GM23338 (cell line): ENCODE data around the gene CCDC69. TPM values are rescaled to one million over a fixed set of nuclear protein-coding genes. Genes with fewer than 3 reads are reported as not detected.

Experiments
- ATAC-seq: fragments of 200-7000 bp; cut with Tn5 transposase; 3 replicates; pipeline ENCODE4 v1.9.1; 2020
- DNase-seq: peaks from one replicate; pipeline ENCODE4 v3.0.0-alpha.2; 2015; ENCODE audit warnings: low spot score
- H2AFZ ChIP-seq: fragments of 200-600 bp; sonication (generic); 2 replicates; pipeline ENCODE4 v1.8.0; 2016; ENCODE audit warnings: antibody characterized with exemption, mild to moderate bottlenecking, moderate library complexity
- H3F3A ChIP-seq: fragments of 200-600 bp; sonication (generic); replicated peaks from 2 replicates; pipeline ENCODE4 v1.8.0; 2017; ENCODE audit warnings: antibody characterized with exemption, mixed run types, low read depth
- H3K27ac ChIP-seq: fragments of 200-600 bp; sonication (generic); 2 replicates; pipeline ENCODE4 v1.6.1; 2016; ENCODE audit warnings: low read depth
- H3K27me3 ChIP-seq: fragments of 200-600 bp; sonication (generic); 2 replicates; pipeline ENCODE4 v1.8.0; 2016; ENCODE audit warnings: mild to moderate bottlenecking, mixed run types, moderate library complexity; ENCODE audit not compliant: insufficient read depth
- H3K36me3 ChIP-seq: fragments of 200-600 bp; sonication (generic); 2 replicates; pipeline ENCODE4 v1.8.0; 2016; ENCODE audit warnings: mild to moderate bottlenecking; ENCODE audit not compliant: insufficient read depth
- H3K4me1 ChIP-seq: fragments of 200-600 bp; sonication (generic); 2 replicates; pipeline ENCODE4 v1.8.0; 2016; ENCODE audit warnings: mild to moderate bottlenecking, moderate library complexity; ENCODE audit not compliant: insufficient read depth
- H3K4me2 ChIP-seq: fragments of 200-600 bp; sonication (generic); 2 replicates; pipeline ENCODE4 v1.7.1; 2017; ENCODE audit warnings: mixed run types
- H3K4me3 ChIP-seq: fragments of 200-600 bp; sonication (generic); 2 replicates; pipeline ENCODE4 v1.6.1; 2016; ENCODE audit warnings: mixed run types
- H3K79me2 ChIP-seq: fragments of 200-600 bp; sonication (generic); replicated peaks from 2 replicates; pipeline ENCODE4 v1.8.0; 2017; ENCODE audit warnings: mild to moderate bottlenecking; ENCODE audit not compliant: insufficient read depth
- H3K9me2 ChIP-seq: fragments of 200-600 bp; sonication (generic); 2 replicates; pipeline ENCODE4 v1.8.0; 2017; ENCODE audit not compliant: insufficient read depth
- H4K20me1 ChIP-seq: fragments of 200-600 bp; sonication (generic); replicated peaks from 2 replicates; pipeline ENCODE4 v1.8.0; 2017; ENCODE audit warnings: mild to moderate bottlenecking; ENCODE audit not compliant: insufficient read depth
- H3K27ac Mint-ChIP-seq: 2 replicates; pipeline ENCODE4 v1.8.0; 2020; ENCODE audit warnings: inconsistent platforms, mild to moderate bottlenecking, moderate library complexity, mixed read lengths
- H3K27me3 Mint-ChIP-seq: 3 replicates; pipeline ENCODE4 v1.8.0; 2022; ENCODE audit warnings: low read depth, mild to moderate bottlenecking, moderate library complexity, mixed read lengths, inconsistent platforms; ENCODE audit not compliant: insufficient read depth, poor library complexity
- H3K36me3 Mint-ChIP-seq: 3 replicates; pipeline ENCODE4 v1.8.0; 2021; ENCODE audit warnings: low read depth, mild to moderate bottlenecking, inconsistent platforms, moderate library complexity, mixed read lengths
- H3K4me1 Mint-ChIP-seq: 3 replicates; pipeline ENCODE4 v1.8.0; 2020; ENCODE audit warnings: mild to moderate bottlenecking, inconsistent platforms, mixed read lengths
- H3K4me3 Mint-ChIP-seq: 3 replicates; pipeline ENCODE4 v1.8.0; 2021; ENCODE audit warnings: moderate library complexity, mild to moderate bottlenecking, inconsistent platforms, mixed read lengths
- H3K9me3 Mint-ChIP-seq: 3 replicates; pipeline ENCODE4 v1.8.0; 2020; ENCODE audit warnings: moderate library complexity, mild to moderate bottlenecking, inconsistent platforms, mixed read lengths
- CREB1 ChIP-seq: fragments of 250-450 bp; sonication (Bioruptor Pico); IDR thresholded peaks from 2 replicates; pipeline ENCODE4 v1.5.0; 2020; ENCODE audit warnings: low read depth, mild to moderate bottlenecking, moderate library complexity
- CTCF ChIP-seq, 2 experiments: fragments of 200-600 bp in 1 of 2; sonication (generic) in 1 of 2; conservative IDR thresholded peaks; 2 replicates each; pipeline versions ENCODE4 v1.5.1 to v1.6.1; 2016 to 2017; ENCODE audit warnings: antibody characterized with exemption in 2 of 2, low read depth in 2 of 2, mild to moderate bottlenecking in 2 of 2, moderate library complexity in 1 of 2
- EZH2phosphoT487 ChIP-seq: fragments of 200-600 bp; sonication (generic); IDR thresholded peaks from one replicate; pipeline ENCODE4 v1.8.1; 2018; ENCODE audit warnings: antibody characterized with exemption; ENCODE audit not compliant: unreplicated experiment
- JUNB ChIP-seq: IDR thresholded peaks from one replicate; pipeline ENCODE4 v1.6.1; 2016; ENCODE audit warnings: antibody characterized with exemption; ENCODE audit not compliant: unreplicated experiment
- NANOG ChIP-seq: IDR thresholded peaks from 2 replicates; pipeline ENCODE4 v1.6.1; 2016; ENCODE audit warnings: antibody characterized with exemption, borderline replicate concordance
- POLR2AphosphoS5 ChIP-seq: IDR thresholded peaks from 2 replicates; pipeline ENCODE4 v1.6.1; 2016; ENCODE audit warnings: antibody characterized with exemption, low read depth
- ZNF114 ChIP-seq: fragments of 250-450 bp; sonication (Bioruptor Pico); IDR thresholded peaks from 2 replicates; pipeline ENCODE4 v1.5.0; 2020; ENCODE audit warnings: mild to moderate bottlenecking, moderate library complexity
- ZNF331 ChIP-seq: fragments of 250-450 bp; sonication (Bioruptor Pico); IDR thresholded peaks from 2 replicates; pipeline ENCODE4 v1.5.0; 2020; ENCODE audit warnings: low read depth, mild to moderate bottlenecking, moderate library complexity
- ZNF462 ChIP-seq: fragments of 250-450 bp; sonication (Bioruptor Pico); IDR thresholded peaks from 2 replicates; pipeline ENCODE4 v1.5.0; 2020; ENCODE audit warnings: mild to moderate bottlenecking, moderate library complexity
- polyA plus RNA-seq: library from polyadenylated mRNA; unstranded; fragments of >200 nt; fragmentation: Nextera tagmentation; extraction: Ambion mirVana; gene quantifications from 2 replicates; pipeline ENCODE4 v1.2.1, GENCODE V29; 2016
- total RNA-seq: library from RNA; depleted of rRNA; stranded (reverse); fragments of >200 nt; shearing (Covaris generic); gene quantifications from 2 replicates; pipeline ENCODE4 v1.2.3, GENCODE V29; 2014

The CCDC69 gene
- total and polyA plus RNA-seq, 2 experiments from 2014 or later: 2.7 to 5.3 TPM

GRCh38 chr5:151150471-151151262 is 73.2 kb downstream of the CCDC69 start:
- Histone ChIP-seq H3F3A (no peaks in the 10 kb centered on the region), H2AFZ (no peak overlapping the region), H3K27ac (no peak overlapping the region; the same call in 1 of the 2 replicates), H3K4me2 (no peak overlapping the region), H3K27me3 (no peaks in the 10 kb centered on the region), H4K20me1 (peaks cover 19% of the 10 kb centered on the region), H3K36me3 (no peaks in the 10 kb centered on the region; the same call in 1 of the 2 replicates), H3K4me3 (no peak overlapping the region), H3K79me2 (peaks cover 14% of the 10 kb centered on the region), H3K4me1 (peaks cover 2% of the 10 kb centered on the region; the same call in 1 of the 2 replicates), H3K9me2 (no peaks in the 10 kb centered on the region)
- DNase-seq (no peak), ATAC-seq (peak; percentile 34)
- no peak overlapping the region; the same call in 1 of the 2 replicates for H3K27ac Mint-ChIP-seq
- H3K27me3 Mint-ChIP-seq: peaks cover 2% of the 10 kb centered on the region
- H3K36me3 Mint-ChIP-seq: no peaks in the 10 kb centered on the region; the same call in 2 of the 3 replicates
- H3K4me1 Mint-ChIP-seq: peaks cover 20% of the 10 kb centered on the region; the same call in 2 of the 3 replicates
- no peaks in the 10 kb centered on the region for H3K9me3 Mint-ChIP-seq
- no peak overlapping the region for H3K4me3 Mint-ChIP-seq
- no peak for TF ChIP-seq ZNF331 (CRISPR knock-in tag)
- no peak for TF ChIP-seq NANOG
- no peak for TF ChIP-seq CTCF (conservative IDR thresholded peaks at IDR 0.05; ENCODE audit: low read depth in 2 of 2)
- TF ChIP-seq ZNF462: no peak
- TF ChIP-seq JUNB: no peak
- no peak for TF ChIP-seq ZNF114 (CRISPR knock-in tag)
- TF ChIP-seq CREB1 (CRISPR knock-in tag): no peak
- no peak for TF ChIP-seq POLR2AphosphoS5
- TF ChIP-seq EZH2phosphoT487: no peak
